Retinal pigment epithelial cell (primary cell): ENCODE measurements around the gene ADGRG2.

ENCODE experiments used
- DNase-seq: peaks from one replicate; pipeline ENCODE4 v3.0.0-alpha.2; 2010; ENCODE audit warnings: low read depth
- H3K4me3 ChIP-seq: 2 replicates; pipeline ENCODE4 v1.5.1; 2011; ENCODE audit warnings: mild to moderate bottlenecking, low read length, control low read depth, moderate library complexity
- TF ChIP-seq, protein P1 (sequence below): conservative IDR thresholded peaks from 2 replicates; pipeline ENCODE4 v1.5.1; 2011; ENCODE audit warnings: low read depth, low read length, control low read depth, inconsistent platforms

Gene ADGRG2

DNA sequence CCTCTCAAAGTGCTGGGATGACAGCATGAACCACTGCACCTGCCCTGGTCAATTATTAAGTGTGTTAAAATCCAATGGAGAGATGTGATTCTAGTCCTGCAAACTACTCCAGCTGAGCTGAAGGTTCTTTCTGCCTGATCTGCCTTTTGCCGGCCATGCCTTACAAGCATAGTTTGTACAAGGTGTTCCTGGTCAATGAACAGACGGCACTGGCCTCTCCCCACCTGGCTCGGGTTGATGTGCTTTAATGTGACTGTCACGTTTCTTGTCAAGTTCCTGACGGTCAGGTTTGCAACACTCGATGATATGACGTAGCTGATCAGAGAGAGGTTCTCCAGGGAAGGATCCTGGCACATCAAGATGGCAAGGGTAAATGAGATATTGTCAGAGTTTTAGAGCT is 115.3 kb downstream of the ADGRG2 start:
- no peak for DNase-seq
- H3K4me3 ChIP-seq, result no peak overlapping the region
- TF ChIP-seq, protein P1, sequence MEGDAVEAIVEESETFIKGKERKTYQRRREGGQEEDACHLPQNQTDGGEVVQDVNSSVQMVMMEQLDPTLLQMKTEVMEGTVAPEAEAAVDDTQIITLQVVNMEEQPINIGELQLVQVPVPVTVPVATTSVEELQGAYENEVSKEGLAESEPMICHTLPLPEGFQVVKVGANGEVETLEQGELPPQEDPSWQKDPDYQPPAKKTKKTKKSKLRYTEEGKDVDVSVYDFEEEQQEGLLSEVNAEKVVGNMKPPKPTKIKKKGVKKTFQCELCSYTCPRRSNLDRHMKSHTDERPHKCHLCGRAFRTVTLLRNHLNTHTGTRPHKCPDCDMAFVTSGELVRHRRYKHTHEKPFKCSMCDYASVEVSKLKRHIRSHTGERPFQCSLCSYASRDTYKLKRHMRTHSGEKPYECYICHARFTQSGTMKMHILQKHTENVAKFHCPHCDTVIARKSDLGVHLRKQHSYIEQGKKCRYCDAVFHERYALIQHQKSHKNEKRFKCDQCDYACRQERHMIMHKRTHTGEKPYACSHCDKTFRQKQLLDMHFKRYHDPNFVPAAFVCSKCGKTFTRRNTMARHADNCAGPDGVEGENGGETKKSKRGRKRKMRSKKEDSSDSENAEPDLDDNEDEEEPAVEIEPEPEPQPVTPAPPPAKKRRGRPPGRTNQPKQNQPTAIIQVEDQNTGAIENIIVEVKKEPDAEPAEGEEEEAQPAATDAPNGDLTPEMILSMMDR, result no peak

GRCh38 chrX:19005909-19006308 is 116.4 kb downstream of the ADGRG2 start:
- no peak for DNase-seq
- TF ChIP-seq, protein P1, result no peak
- no peak overlapping the region for H3K4me3 ChIP-seq

- H3K4me3 ChIP-seq, result no peak overlapping the region
- DNase-seq, result no peak
- TF ChIP-seq, protein P1, result no peak
Observed at GRCh38 chrX:19003756-19004155, 118.5 kb downstream of the ADGRG2 start.

DNA sequence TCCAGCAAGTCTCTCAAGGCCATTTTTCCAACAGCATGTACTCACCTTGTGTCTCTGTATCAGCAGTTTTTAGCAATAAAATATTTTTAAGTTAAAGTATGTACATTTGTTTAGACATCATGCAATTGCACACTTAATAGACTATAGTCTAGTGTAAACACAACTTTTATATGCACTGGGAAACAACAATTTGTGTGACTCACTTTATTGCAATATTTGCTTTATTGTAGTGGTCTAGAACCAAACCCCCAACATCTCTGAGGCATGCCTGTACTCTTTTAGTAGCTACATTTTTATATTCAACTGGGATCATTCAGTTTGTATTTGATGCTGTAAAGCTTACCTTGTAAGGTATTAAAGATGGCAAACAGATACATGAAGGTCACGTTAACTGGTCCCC is 123.6 kb downstream of the ADGRG2 start:
- DNase-seq, result no peak
- TF ChIP-seq, protein P1, result no peak

DNA sequence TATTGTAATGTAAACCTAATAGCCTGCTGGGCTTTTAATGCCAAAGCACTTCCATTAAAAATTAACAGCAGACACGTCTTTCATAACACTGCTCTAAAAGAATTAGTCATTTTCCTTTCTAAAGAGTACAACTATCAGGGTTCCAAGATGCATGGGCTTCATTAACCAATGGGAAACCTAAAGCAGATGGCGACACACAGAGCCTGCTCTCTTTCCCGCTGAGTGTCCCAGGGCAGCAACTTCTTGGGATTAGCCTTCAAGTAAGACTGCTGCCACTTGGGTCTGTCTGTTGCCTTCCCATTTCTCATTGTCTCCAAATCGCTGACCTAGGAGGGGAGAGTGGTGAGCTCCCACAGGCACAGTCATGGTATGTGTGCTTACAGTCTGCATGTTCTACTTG is 124.4 kb downstream of the ADGRG2 start:
- no peak overlapping the region for H3K4me3 ChIP-seq
- no peak for DNase-seq
- TF ChIP-seq, protein P1, result no peak

More for the DNA sequence above, 123.6 kb downstream of the ADGRG2 start:
- no peak overlapping the region for H3K4me3 ChIP-seq

GRCh38 chrX:18996536-18996935 is 125.7 kb downstream of the ADGRG2 start:
- TF ChIP-seq, protein P1, result no peak
- DNase-seq, result no peak
- H3K4me3 ChIP-seq, result no peak overlapping the region

DNA sequence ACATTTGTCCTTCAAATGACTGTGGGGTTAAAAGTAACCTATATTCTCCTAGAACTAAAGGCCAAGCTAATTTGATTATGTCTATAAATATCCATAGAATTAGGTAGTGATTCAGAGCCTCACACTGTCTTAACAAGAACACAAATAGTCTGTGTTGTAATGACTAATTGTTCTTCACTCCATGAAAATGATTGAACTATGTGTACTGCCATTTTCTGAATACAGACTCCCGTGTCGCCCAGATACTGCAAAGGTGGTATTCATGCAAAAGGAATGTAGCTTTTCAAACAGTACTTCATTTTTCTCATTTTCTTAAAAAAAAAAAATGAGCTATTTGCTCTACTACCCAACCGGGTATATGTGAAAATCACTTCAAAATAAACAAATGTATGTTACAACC is 127.0 kb downstream of the ADGRG2 start:
- TF ChIP-seq, protein P1, result no peak
- DNase-seq, result peak; percentile 27
- no peak overlapping the region for H3K4me3 ChIP-seq
